ENCODE data around the gene XPNPEP3.

DNA sequence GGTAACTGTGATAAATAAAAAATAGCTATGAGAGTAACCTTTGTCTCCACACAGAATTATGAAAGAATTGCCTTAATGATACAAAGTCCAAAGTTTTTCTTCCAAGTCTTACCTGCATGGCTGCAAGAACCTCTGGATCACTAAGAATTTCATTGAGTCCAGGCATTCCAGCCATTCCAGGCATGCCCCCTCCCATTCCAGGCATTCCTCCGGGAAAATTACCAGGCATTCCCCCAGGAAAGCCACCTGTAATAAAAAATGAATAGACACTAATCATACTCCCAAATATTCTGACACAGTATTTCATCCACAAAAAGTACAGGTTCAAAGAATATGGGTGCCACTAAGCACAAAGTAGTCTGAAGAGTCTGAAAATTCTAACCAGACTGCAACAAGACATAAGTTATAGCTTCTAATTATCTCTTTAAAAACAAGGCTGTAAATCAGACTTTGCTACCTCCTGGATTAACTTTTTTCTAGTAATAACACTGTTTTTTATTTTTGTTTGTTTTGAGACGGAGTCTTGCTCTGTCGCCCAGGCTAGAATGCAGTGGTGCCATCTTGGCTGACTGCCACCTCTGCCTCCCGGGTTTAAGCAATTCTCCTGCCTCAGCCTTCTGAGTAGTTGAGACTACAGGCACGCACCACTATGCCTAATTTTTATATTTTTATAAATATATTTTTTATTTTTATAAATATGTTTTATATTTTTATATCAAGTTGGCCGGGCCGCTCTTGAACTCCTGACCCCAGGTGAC, 29.8 kb upstream of the XPNPEP3 start:
- TF ChIP-seq POLR2A (IDR thresholded peaks at IDR 0.05; ENCODE audit: low read depth, low read length) (no peak), POLR2AphosphoS5 (IDR thresholded peaks at IDR 0.05; ENCODE audit: low read depth, low read length) (no peak), TAF1 (IDR thresholded peaks at IDR 0.05; ENCODE audit: borderline replicate concordance, low read depth, low read length) (no peak)
